Gastrocnemius medialis (tissue), 4 donors: ENCODE data around the gene PAPOLA. TPM values are rescaled to one million over a fixed set of nuclear protein-coding genes. Genes with fewer than 3 reads are reported as not detected.

Experiments
- ATAC-seq, 2 donors: fragments of 150-250 bp; one replicate each; pipeline ENCODE4 v1.9.1; 2016
- DNase-seq, 2 donors: peaks; one replicate each; pipeline ENCODE4 v3.0.0-alpha.2; 2019
- H3K27ac ChIP-seq, 4 donors: fragments of 200-600 bp; sonication (generic); 1 replicate in 1 of 4; 2 replicates in 3 of 4; pipeline ENCODE4 v1.5.1; 2016 to 2018; ENCODE audit warnings: mild to moderate bottlenecking in 2 of 4, moderate library complexity in 1 of 4
- H3K27me3 ChIP-seq, 3 donors: fragments of 200-600 bp; sonication (generic) in 2 of 3; 1 replicate in 1 of 3; 2 replicates in 2 of 3; pipeline versions ENCODE4 v1.5.1 to v1.6.0; 2016 to 2019; ENCODE audit warnings: mild to moderate bottlenecking in 1 of 3, moderate library complexity in 1 of 3
- H3K36me3 ChIP-seq, 2 donors: fragments of 200-600 bp; sonication (generic) in 1 of 2; one replicate each; pipeline ENCODE4 v1.5.1; 2017 to 2018
- H3K4me1 ChIP-seq, 2 donors: fragments of 200-600 bp; sonication (generic) in 1 of 2; one replicate each; pipeline ENCODE4 v1.5.1; 2016 to 2017; ENCODE audit warnings: mild to moderate bottlenecking in 2 of 2
- H3K4me3 ChIP-seq, 4 donors: fragments of 200-600 bp; sonication (generic) in 3 of 4; 1 replicate in 1 of 4; 2 replicates in 3 of 4; pipeline ENCODE4 v1.5.1; 2016 to 2019; ENCODE audit warnings: mild to moderate bottlenecking in 2 of 4
- H3K9me3 ChIP-seq, 3 donors: fragments of 200-600 bp; sonication (generic) in 2 of 3; 1 replicate in 1 of 3; 2 replicates in 2 of 3; pipeline ENCODE4 v1.5.1; 2016 to 2019
- CTCF ChIP-seq, 5 experiments: fragments of 450-650 bp in 3 of 5; fragments of 200-600 bp in 2 of 5; sonication (generic) in 2 of 5; IDR thresholded peaks in 4 of 5; conservative IDR thresholded peaks in 1 of 5; 1 replicate in 4 of 5; 2 replicates in 1 of 5; pipeline ENCODE4 v1.5.1; 2016 to 2019; ENCODE audit warnings: antibody characterized with exemption in 5 of 5, mild to moderate bottlenecking in 3 of 5, moderate library complexity in 3 of 5
- POLR2A ChIP-seq, 2 donors: fragments of 450-650 bp; IDR thresholded peaks; one replicate each; pipeline ENCODE4 v1.6.1; 2017; ENCODE audit warnings: antibody characterized with exemption in 2 of 2, mild to moderate bottlenecking in 2 of 2, moderate library complexity in 2 of 2
- in situ Hi-C, 4 donors: fragments of 200-750 bp; cut with MboI; loops; one replicate each; pipeline versions ENCODE4 v1.15.0 to v1.8.0; 2017; ENCODE audit warnings: low sequenced_read_pairs in 4 of 4
- intact Hi-C: fragments of 100-400 bp; cut with DNase I; formaldehyde crosslinking; loops from one replicate; pipeline ENCODE4 v1.15.1; 2023; ENCODE audit warnings: low total_unique reads
- total RNA-seq, 4 donors: library from RNA; depleted of rRNA; stranded (reverse); fragments of >200 nt; gene quantifications; one replicate each; pipeline versions ENCODE4 v1.1.0 to v1.2.3, GENCODE V29; 2016

Gene PAPOLA
- total RNA-seq, result 10 to 100 TPM; 41.5 to 66.4 (median 50.7) TPM

GRCh38 chr14:96501740-96502620 is at the start of gene PAPOLA:
Gene PAPOLA, plus strand, starts transcription at chr14:96502382. Its CDS starts 211 bp downstream, at chr14:96502593.
- Histone ChIP-seq H3K36me3 (no peaks in the 10 kb centered on the region), H3K27ac (peak within 1 kb of the TSS; percentile 97 to 99 (median 98)), H3K9me3 (no peaks in the 10 kb centered on the region), H3K27me3 (no peaks in the 10 kb centered on the region), H3K4me3 (peak within 1 kb of the TSS; percentile 91 to 99 (median 98)), H3K4me1 (peaks cover 39 to 44% of the 10 kb centered on the region in 2 donors)
- TF ChIP-seq POLR2A (IDR thresholded peaks at IDR 0.05), result peak; percentile 75 to 87
- peak in 3 of 5 experiments; percentile 5 to 37 (median 23) for TF ChIP-seq CTCF (IDR thresholded peaks at IDR 0.05 in 4 of 5, conservative IDR thresholded peaks at IDR 0.05 in 1 of 5)
- intact Hi-C loops, result loop anchor here (1.0 to 2.0 kb wide), 2 partner anchors 109 to 139 kb away; partner anchors contain the start of genes AK7, ATG2B and GSKIP
- in situ Hi-C loops, result no loop called here
- ATAC-seq, result peak; percentile 94
- peak; percentile 88 to 94 for DNase-seq

- TF ChIP-seq POLR2A (IDR thresholded peaks at IDR 0.05), result no peak
- no peak overlapping the region for H3K4me3 ChIP-seq
- H3K36me3 ChIP-seq, result no peaks in the 10 kb centered on the region
- H3K9me3 ChIP-seq, result no peaks in the 10 kb centered on the region
- in situ Hi-C loops (no loop called here), intact Hi-C loops (no loop called here)
- no peaks in the 10 kb centered on the region for H3K4me1 ChIP-seq
- no peak overlapping the region for H3K27ac ChIP-seq
- H3K27me3 ChIP-seq, result no peaks in the 10 kb centered on the region
- DNase-seq (no peak), ATAC-seq (no peak)
Observed at GRCh38 chr14:96452684-96453083, 49.5 kb upstream of the PAPOLA start.

- DNase-seq (no peak), ATAC-seq (no peak)
- intact Hi-C loops (no loop called here), in situ Hi-C loops (no loop called here)
- H3K36me3 ChIP-seq, result no peaks in the 10 kb centered on the region
- H3K4me3 ChIP-seq, result no peak overlapping the region
- H3K27ac ChIP-seq, result no peak overlapping the region
- no peaks in the 10 kb centered on the region for H3K4me1 ChIP-seq
- no peak for TF ChIP-seq POLR2A (IDR thresholded peaks at IDR 0.05)
- TF ChIP-seq CTCF (IDR thresholded peaks at IDR 0.05 in 4 of 5, conservative IDR thresholded peaks at IDR 0.05 in 1 of 5), result no peak
- no peaks in the 10 kb centered on the region for H3K9me3 ChIP-seq
- H3K27me3 ChIP-seq, result no peaks in the 10 kb centered on the region
Observed at GRCh38 chr14:96455588-96455987, 46.6 kb upstream of the PAPOLA start.

GRCh38 chr14:96459851-96460250 is 42.3 kb upstream of the PAPOLA start:
- no peaks in the 10 kb centered on the region for H3K4me1 ChIP-seq
- H3K4me3 ChIP-seq, result no peak overlapping the region
- DNase-seq, result no peak
- in situ Hi-C loops (no loop called here), intact Hi-C loops (no loop called here)
- H3K27me3 ChIP-seq, result no peaks in the 10 kb centered on the region
- no peak for TF ChIP-seq CTCF (IDR thresholded peaks at IDR 0.05 in 4 of 5, conservative IDR thresholded peaks at IDR 0.05 in 1 of 5)
- TF ChIP-seq POLR2A (IDR thresholded peaks at IDR 0.05), result no peak
- no peak overlapping the region for H3K27ac ChIP-seq
- no peak for ATAC-seq
- H3K9me3 ChIP-seq, result no peaks in the 10 kb centered on the region
- no peaks in the 10 kb centered on the region for H3K36me3 ChIP-seq

GRCh38 chr14:96461950-96462798 is 40.0 kb upstream of the PAPOLA start:
- no peaks in the 10 kb centered on the region for H3K36me3 ChIP-seq
- DNase-seq (no peak), ATAC-seq (no peak)
- no peaks in the 10 kb centered on the region for H3K27me3 ChIP-seq
- H3K4me1 ChIP-seq, result no peaks in the 10 kb centered on the region
- TF ChIP-seq POLR2A (IDR thresholded peaks at IDR 0.05) (no peak), CTCF (IDR thresholded peaks at IDR 0.05 in 4 of 5, conservative IDR thresholded peaks at IDR 0.05 in 1 of 5) (no peak)
- H3K9me3 ChIP-seq, result no peaks in the 10 kb centered on the region
- in situ Hi-C loops, result no loop called here
- intact Hi-C loops, result no loop called here
- no peak overlapping the region for H3K27ac ChIP-seq
- no peak overlapping the region for H3K4me3 ChIP-seq
